Peyer's patch (tissue), 4 donors: ENCODE data around the gene DOCK4.

ENCODE experiments used
- CTCF ChIP-seq, 6 experiments: fragments of 450-650 bp in 4 of 6; fragments of 200-600 bp in 2 of 6; sonication (generic) in 1 of 6; IDR thresholded peaks; one replicate each; pipeline ENCODE4 v1.5.1; 2017 to 2019; ENCODE audit warnings: antibody characterized with exemption in 6 of 6, mild to moderate bottlenecking in 3 of 6, moderate library complexity in 1 of 6
- POLR2A ChIP-seq, 2 donors: fragments of 450-650 bp; IDR thresholded peaks; one replicate each; pipeline ENCODE4 v1.5.1; 2017; ENCODE audit warnings: antibody characterized with exemption in 2 of 2, mild to moderate bottlenecking in 2 of 2, moderate library complexity in 2 of 2

GRCh38 chr7:111787099-111787498, 419.1 kb downstream of the DOCK4 start:
- TF ChIP-seq CTCF (IDR thresholded peaks at IDR 0.05) (no peak), POLR2A (IDR thresholded peaks at IDR 0.05) (no peak)
